ENCODE results near the gene RELN.

DNA sequence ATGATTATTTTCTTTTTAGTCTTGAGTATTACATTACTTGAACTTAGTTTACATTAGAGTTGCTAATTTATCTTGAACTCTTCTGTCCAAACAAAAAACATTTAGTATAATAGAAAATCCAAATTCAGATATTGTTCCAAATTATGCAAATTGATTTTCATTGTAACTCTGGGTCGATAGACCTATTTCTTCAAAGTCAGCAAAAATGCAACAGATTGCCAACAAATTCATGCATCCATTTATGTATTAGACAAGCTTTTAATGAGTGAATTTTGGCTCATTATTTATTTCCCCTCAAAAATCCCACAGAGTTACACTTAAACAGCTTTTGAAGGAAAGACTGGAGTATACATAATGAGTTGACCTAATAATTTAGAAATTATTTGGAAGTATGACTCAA lies 240.8 kb downstream of the RELN start:
- TF ChIP-seq, protein P1, sequence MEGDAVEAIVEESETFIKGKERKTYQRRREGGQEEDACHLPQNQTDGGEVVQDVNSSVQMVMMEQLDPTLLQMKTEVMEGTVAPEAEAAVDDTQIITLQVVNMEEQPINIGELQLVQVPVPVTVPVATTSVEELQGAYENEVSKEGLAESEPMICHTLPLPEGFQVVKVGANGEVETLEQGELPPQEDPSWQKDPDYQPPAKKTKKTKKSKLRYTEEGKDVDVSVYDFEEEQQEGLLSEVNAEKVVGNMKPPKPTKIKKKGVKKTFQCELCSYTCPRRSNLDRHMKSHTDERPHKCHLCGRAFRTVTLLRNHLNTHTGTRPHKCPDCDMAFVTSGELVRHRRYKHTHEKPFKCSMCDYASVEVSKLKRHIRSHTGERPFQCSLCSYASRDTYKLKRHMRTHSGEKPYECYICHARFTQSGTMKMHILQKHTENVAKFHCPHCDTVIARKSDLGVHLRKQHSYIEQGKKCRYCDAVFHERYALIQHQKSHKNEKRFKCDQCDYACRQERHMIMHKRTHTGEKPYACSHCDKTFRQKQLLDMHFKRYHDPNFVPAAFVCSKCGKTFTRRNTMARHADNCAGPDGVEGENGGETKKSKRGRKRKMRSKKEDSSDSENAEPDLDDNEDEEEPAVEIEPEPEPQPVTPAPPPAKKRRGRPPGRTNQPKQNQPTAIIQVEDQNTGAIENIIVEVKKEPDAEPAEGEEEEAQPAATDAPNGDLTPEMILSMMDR (IDR thresholded peaks at IDR 0.05), result no peak
- TF ChIP-seq FOXK1 (CRISPR knock-in tag; IDR thresholded peaks at IDR 0.05), result no peak
- TF ChIP-seq, protein P2, sequence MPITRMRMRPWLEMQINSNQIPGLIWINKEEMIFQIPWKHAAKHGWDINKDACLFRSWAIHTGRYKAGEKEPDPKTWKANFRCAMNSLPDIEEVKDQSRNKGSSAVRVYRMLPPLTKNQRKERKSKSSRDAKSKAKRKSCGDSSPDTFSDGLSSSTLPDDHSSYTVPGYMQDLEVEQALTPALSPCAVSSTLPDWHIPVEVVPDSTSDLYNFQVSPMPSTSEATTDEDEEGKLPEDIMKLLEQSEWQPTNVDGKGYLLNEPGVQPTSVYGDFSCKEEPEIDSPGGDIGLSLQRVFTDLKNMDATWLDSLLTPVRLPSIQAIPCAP (CRISPR knock-in tag; IDR thresholded peaks at IDR 0.05), result no peak
- TF ChIP-seq NR3C1 (CRISPR knock-in tag; conservative IDR thresholded peaks at IDR 0.05; ENCODE audit: low read depth), result no peak
- TF ChIP-seq, protein P3, sequence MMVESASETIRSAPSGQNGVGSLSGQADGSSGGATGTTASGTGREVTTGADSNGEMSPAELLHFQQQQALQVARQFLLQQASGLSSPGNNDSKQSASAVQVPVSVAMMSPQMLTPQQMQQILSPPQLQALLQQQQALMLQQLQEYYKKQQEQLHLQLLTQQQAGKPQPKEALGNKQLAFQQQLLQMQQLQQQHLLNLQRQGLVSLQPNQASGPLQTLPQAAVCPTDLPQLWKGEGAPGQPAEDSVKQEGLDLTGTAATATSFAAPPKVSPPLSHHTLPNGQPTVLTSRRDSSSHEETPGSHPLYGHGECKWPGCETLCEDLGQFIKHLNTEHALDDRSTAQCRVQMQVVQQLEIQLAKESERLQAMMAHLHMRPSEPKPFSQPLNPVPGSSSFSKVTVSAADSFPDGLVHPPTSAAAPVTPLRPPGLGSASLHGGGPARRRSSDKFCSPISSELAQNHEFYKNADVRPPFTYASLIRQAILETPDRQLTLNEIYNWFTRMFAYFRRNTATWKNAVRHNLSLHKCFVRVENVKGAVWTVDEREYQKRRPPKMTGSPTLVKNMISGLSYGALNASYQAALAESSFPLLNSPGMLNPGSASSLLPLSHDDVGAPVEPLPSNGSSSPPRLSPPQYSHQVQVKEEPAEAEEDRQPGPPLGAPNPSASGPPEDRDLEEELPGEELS (CRISPR knock-in tag; IDR thresholded peaks at IDR 0.05), result no peak
- TF ChIP-seq, protein P4, sequence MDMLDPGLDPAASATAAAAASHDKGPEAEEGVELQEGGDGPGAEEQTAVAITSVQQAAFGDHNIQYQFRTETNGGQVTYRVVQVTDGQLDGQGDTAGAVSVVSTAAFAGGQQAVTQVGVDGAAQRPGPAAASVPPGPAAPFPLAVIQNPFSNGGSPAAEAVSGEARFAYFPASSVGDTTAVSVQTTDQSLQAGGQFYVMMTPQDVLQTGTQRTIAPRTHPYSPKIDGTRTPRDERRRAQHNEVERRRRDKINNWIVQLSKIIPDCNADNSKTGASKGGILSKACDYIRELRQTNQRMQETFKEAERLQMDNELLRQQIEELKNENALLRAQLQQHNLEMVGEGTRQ (CRISPR knock-in tag; IDR thresholded peaks at IDR 0.05), result no peak
- TF ChIP-seq NR1H2 (CRISPR knock-in tag; IDR thresholded peaks at IDR 0.05), result no peak
